ENCODE results near the gene NODAL.

NODAL gene

DNA sequence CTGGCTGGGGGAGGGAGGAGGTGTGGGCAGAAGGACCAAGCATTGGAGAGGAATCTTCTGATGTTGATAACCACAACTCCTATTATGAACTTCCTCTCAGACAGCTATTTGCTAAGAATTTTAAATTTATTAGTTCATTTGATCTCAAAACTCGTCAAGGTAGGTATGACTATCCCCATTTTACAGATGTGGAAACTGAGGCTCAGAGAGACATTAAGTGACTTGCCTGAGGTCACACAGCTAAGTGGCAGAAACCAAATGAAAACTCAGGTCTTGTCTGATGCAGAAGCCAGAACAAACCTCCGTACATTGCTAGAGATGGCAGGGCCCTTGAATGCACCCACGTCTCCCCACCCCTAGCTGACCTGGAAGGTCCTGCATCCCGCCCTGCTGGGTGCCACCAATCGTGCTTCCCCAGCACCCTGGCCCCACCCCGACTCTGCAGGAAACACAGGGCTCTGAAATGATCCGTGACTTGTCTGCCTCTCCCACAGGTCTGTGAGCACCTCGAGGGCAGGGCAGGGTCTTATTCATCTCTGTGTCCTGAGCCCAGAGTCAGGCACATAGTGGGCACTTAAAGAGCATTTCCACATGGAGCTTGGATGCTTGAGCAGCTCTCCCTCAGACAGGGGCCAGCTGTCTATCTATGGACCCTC lies 31.4 kb upstream of the NODAL start:
- H3K27ac ChIP-seq (replicated peaks; ENCODE audit: low read length), result no peak overlapping the region
- peaks cover 0 to 40% (median 4%) of the 10 kb centered on the region in 3 experiments for H3K27me3 ChIP-seq (ENCODE audit: control insufficient read depth in 3 of 3, insufficient read depth in 3 of 3, low read depth in 1 of 3, low read length in 3 of 3)
- H3K4me2 ChIP-seq (ENCODE audit: insufficient read depth, low read length, poor library complexity, severe bottlenecking), result no peak overlapping the region
- H2BK5ac ChIP-seq (ENCODE audit: low read length), result no peak overlapping the region
- H3K36me3 ChIP-seq (replicated peaks in 1 of 2; ENCODE audit: control insufficient read depth in 2 of 2, insufficient read depth in 2 of 2, low read length in 2 of 2), result no peaks in the 10 kb centered on the region
- H3K4me1 ChIP-seq (ENCODE audit: control insufficient read depth in 2 of 2, insufficient read depth in 1 of 2, low read depth in 1 of 2, low read length in 2 of 2), result peaks cover 8 to 16% of the 10 kb centered on the region in 2 donors
- no CpG with 5 or more reads among the region's 8 CpGs for WGBS, 2 donors (ENCODE audit: extremely low coverage in 2 of 2, insufficient read length in 2 of 2, insufficient replicate concordance in 1 of 2)
- no peak overlapping the region for H3K4ac ChIP-seq (ENCODE audit: low read length)
- no peak overlapping the region for H4K8ac ChIP-seq (ENCODE audit: low read depth, low read length)
- no peak overlapping the region for H3K23ac ChIP-seq (ENCODE audit: low read depth, low read length, poor library complexity)
- H3K9ac ChIP-seq (ENCODE audit: low read depth, low read length, poor library complexity), result no peak overlapping the region
- H3K79me1 ChIP-seq (ENCODE audit: low read depth, low read length), result no peaks in the 10 kb centered on the region
- no peak overlapping the region for H4K91ac ChIP-seq (ENCODE audit: low read depth, low read length, poor library complexity)
- no peak overlapping the region for H2AFZ ChIP-seq (ENCODE audit: low read length)
- no peak overlapping the region for H2BK120ac ChIP-seq (ENCODE audit: low read depth, low read length)
- H2BK12ac ChIP-seq (ENCODE audit: low read length), result no peak overlapping the region
- no peak for DNase-seq (ENCODE audit: low spot score)
- H3K4me3 ChIP-seq (ENCODE audit: low read length in 2 of 2), result no peak overlapping the region
- H2AK5ac ChIP-seq (ENCODE audit: low read depth, low read length), result no peak overlapping the region
- no peak overlapping the region for H2BK15ac ChIP-seq (ENCODE audit: low read length)
- H3K18ac ChIP-seq (ENCODE audit: low read length), result no peak overlapping the region
- H3K9me3 ChIP-seq (replicated peaks in 1 of 2; ENCODE audit: control insufficient read depth in 2 of 2, insufficient read depth in 1 of 2, low read depth in 1 of 2, low read length in 2 of 2), result no peaks in the 10 kb centered on the region
- no peak overlapping the region for H3K14ac ChIP-seq (ENCODE audit: low read length)

GRCh38 chr10:70466951-70467350 lies 25.5 kb upstream of the NODAL start:
- Histone ChIP-seq H3K4me1 (ENCODE audit: control insufficient read depth in 2 of 2, insufficient read depth in 1 of 2, low read depth in 1 of 2, low read length in 2 of 2) (peaks cover 4 to 13% of the 10 kb centered on the region in 2 donors), H3K27ac (replicated peaks; ENCODE audit: low read length) (no peak overlapping the region), H2BK15ac (ENCODE audit: low read length) (no peak overlapping the region), H2BK12ac (ENCODE audit: low read length) (no peak overlapping the region), H3K23ac (ENCODE audit: low read depth, low read length, poor library complexity) (peak overlapping the region; percentile 13), H2AK5ac (ENCODE audit: low read depth, low read length) (peak overlapping the region; percentile 89), H3K79me1 (ENCODE audit: low read depth, low read length) (no peaks in the 10 kb centered on the region), H2AFZ (ENCODE audit: low read length) (no peak overlapping the region), H3K36me3 (replicated peaks in 1 of 2; ENCODE audit: control insufficient read depth in 2 of 2, insufficient read depth in 2 of 2, low read length in 2 of 2) (no peaks in the 10 kb centered on the region), H3K9me3 (replicated peaks in 1 of 2; ENCODE audit: control insufficient read depth in 2 of 2, insufficient read depth in 1 of 2, low read depth in 1 of 2, low read length in 2 of 2) (no peaks in the 10 kb centered on the region), H3K14ac (ENCODE audit: low read length) (no peak overlapping the region), H2BK5ac (ENCODE audit: low read length) (no peak overlapping the region), H4K91ac (ENCODE audit: low read depth, low read length, poor library complexity) (no peak overlapping the region), H3K4me3 (ENCODE audit: low read length in 2 of 2) (no peak overlapping the region), H3K4ac (ENCODE audit: low read length) (no peak overlapping the region), H3K9ac (ENCODE audit: low read depth, low read length, poor library complexity) (no peak overlapping the region), H3K18ac (ENCODE audit: low read length) (no peak overlapping the region), H3K27me3 (ENCODE audit: control insufficient read depth in 3 of 3, insufficient read depth in 3 of 3, low read depth in 1 of 3, low read length in 3 of 3) (peaks cover 0 to 6% (median 0%) of the 10 kb centered on the region in 3 experiments), H3K4me2 (ENCODE audit: insufficient read depth, low read length, poor library complexity, severe bottlenecking) (no peak overlapping the region), H2BK120ac (ENCODE audit: low read depth, low read length) (no peak overlapping the region), H4K8ac (ENCODE audit: low read depth, low read length) (no peak overlapping the region)
- DNase-seq (ENCODE audit: low spot score), result no peak
- no CpG with 5 or more reads among the region's 3 CpGs for WGBS, 2 donors (ENCODE audit: extremely low coverage in 2 of 2, insufficient read length in 2 of 2, insufficient replicate concordance in 1 of 2)

- Histone ChIP-seq H2BK12ac (ENCODE audit: low read length) (no peak overlapping the region), H3K27ac (replicated peaks; ENCODE audit: low read length) (no peak overlapping the region), H3K36me3 (replicated peaks in 1 of 2; ENCODE audit: control insufficient read depth in 2 of 2, insufficient read depth in 2 of 2, low read length in 2 of 2) (no peaks in the 10 kb centered on the region), H3K18ac (ENCODE audit: low read length) (no peak overlapping the region), H3K9me3 (replicated peaks in 1 of 2; ENCODE audit: control insufficient read depth in 2 of 2, insufficient read depth in 1 of 2, low read depth in 1 of 2, low read length in 2 of 2) (no peaks in the 10 kb centered on the region), H2BK5ac (ENCODE audit: low read length) (no peak overlapping the region), H2AFZ (ENCODE audit: low read length) (no peak overlapping the region), H2BK15ac (ENCODE audit: low read length) (no peak overlapping the region), H3K9ac (ENCODE audit: low read depth, low read length, poor library complexity) (no peak overlapping the region), H2BK120ac (ENCODE audit: low read depth, low read length) (no peak overlapping the region), H3K4ac (ENCODE audit: low read length) (no peak overlapping the region), H3K79me1 (ENCODE audit: low read depth, low read length) (no peaks in the 10 kb centered on the region), H2AK5ac (ENCODE audit: low read depth, low read length) (no peak overlapping the region), H4K8ac (ENCODE audit: low read depth, low read length) (no peak overlapping the region), H4K91ac (ENCODE audit: low read depth, low read length, poor library complexity) (no peak overlapping the region), H3K23ac (ENCODE audit: low read depth, low read length, poor library complexity) (no peak overlapping the region), H3K4me1 (ENCODE audit: control insufficient read depth in 2 of 2, insufficient read depth in 1 of 2, low read depth in 1 of 2, low read length in 2 of 2) (peaks cover 4 to 9% of the 10 kb centered on the region in 2 donors), H3K27me3 (ENCODE audit: control insufficient read depth in 3 of 3, insufficient read depth in 3 of 3, low read depth in 1 of 3, low read length in 3 of 3) (peaks cover 0 to 6% (median 0%) of the 10 kb centered on the region in 3 experiments), H3K14ac (ENCODE audit: low read length) (no peak overlapping the region), H3K4me2 (ENCODE audit: insufficient read depth, low read length, poor library complexity, severe bottlenecking) (no peak overlapping the region), H3K4me3 (ENCODE audit: low read length in 2 of 2) (no peak overlapping the region)
- DNase-seq (ENCODE audit: low spot score), result no peak
- WGBS, 2 donors (ENCODE audit: extremely low coverage in 2 of 2, insufficient read length in 2 of 2, insufficient replicate concordance in 1 of 2), result no CpG with 5 or more reads among the region's 2 CpGs
Observed at GRCh38 chr10:70465832-70466231, 24.4 kb upstream of the NODAL start.

- Histone ChIP-seq H4K8ac (ENCODE audit: low read depth, low read length) (no peak overlapping the region), H3K23ac (ENCODE audit: low read depth, low read length, poor library complexity) (no peak overlapping the region), H3K9ac (ENCODE audit: low read depth, low read length, poor library complexity) (no peak overlapping the region), H2BK5ac (ENCODE audit: low read length) (no peak overlapping the region), H3K79me1 (ENCODE audit: low read depth, low read length) (no peaks in the 10 kb centered on the region), H3K27me3 (ENCODE audit: control insufficient read depth in 3 of 3, insufficient read depth in 3 of 3, low read depth in 1 of 3, low read length in 3 of 3) (peaks cover 0 to 9% (median 2%) of the 10 kb centered on the region in 3 experiments), H2BK15ac (ENCODE audit: low read length) (no peak overlapping the region), H3K4ac (ENCODE audit: low read length) (no peak overlapping the region), H2AFZ (ENCODE audit: low read length) (no peak overlapping the region), H3K9me3 (replicated peaks in 1 of 2; ENCODE audit: control insufficient read depth in 2 of 2, insufficient read depth in 1 of 2, low read depth in 1 of 2, low read length in 2 of 2) (no peaks in the 10 kb centered on the region), H3K4me1 (ENCODE audit: control insufficient read depth in 2 of 2, insufficient read depth in 1 of 2, low read depth in 1 of 2, low read length in 2 of 2) (peaks cover 4 to 9% of the 10 kb centered on the region in 2 donors), H3K36me3 (replicated peaks in 1 of 2; ENCODE audit: control insufficient read depth in 2 of 2, insufficient read depth in 2 of 2, low read length in 2 of 2) (no peaks in the 10 kb centered on the region), H3K18ac (ENCODE audit: low read length) (no peak overlapping the region), H2BK12ac (ENCODE audit: low read length) (no peak overlapping the region), H4K91ac (ENCODE audit: low read depth, low read length, poor library complexity) (no peak overlapping the region), H2BK120ac (ENCODE audit: low read depth, low read length) (no peak overlapping the region), H3K4me3 (ENCODE audit: low read length in 2 of 2) (no peak overlapping the region), H3K14ac (ENCODE audit: low read length) (no peak overlapping the region), H3K4me2 (ENCODE audit: insufficient read depth, low read length, poor library complexity, severe bottlenecking) (no peak overlapping the region), H3K27ac (replicated peaks; ENCODE audit: low read length) (no peak overlapping the region), H2AK5ac (ENCODE audit: low read depth, low read length) (no peak overlapping the region)
- WGBS, 2 donors (ENCODE audit: extremely low coverage in 2 of 2, insufficient read length in 2 of 2, insufficient replicate concordance in 1 of 2), result no CpG with 5 or more reads among the region's 4 CpGs
- no peak for DNase-seq (ENCODE audit: low spot score)
Observed at GRCh38 chr10:70465278-70465677, 23.8 kb upstream of the NODAL start.

All from neuronal stem cell (in vitro differentiated cells).